ENCODE data around the gene ATP4A. TPM values are rescaled to one million over a fixed set of nuclear protein-coding genes. Genes with fewer than 3 reads are reported as not detected.

The ATP4A gene
- total and polyA plus RNA-seq, 9 of the 15 experiments (the other 6 are each of a cell fraction or from before 2014, with no cell fraction given): 0.15 TPM; not detected in 8

DNA sequence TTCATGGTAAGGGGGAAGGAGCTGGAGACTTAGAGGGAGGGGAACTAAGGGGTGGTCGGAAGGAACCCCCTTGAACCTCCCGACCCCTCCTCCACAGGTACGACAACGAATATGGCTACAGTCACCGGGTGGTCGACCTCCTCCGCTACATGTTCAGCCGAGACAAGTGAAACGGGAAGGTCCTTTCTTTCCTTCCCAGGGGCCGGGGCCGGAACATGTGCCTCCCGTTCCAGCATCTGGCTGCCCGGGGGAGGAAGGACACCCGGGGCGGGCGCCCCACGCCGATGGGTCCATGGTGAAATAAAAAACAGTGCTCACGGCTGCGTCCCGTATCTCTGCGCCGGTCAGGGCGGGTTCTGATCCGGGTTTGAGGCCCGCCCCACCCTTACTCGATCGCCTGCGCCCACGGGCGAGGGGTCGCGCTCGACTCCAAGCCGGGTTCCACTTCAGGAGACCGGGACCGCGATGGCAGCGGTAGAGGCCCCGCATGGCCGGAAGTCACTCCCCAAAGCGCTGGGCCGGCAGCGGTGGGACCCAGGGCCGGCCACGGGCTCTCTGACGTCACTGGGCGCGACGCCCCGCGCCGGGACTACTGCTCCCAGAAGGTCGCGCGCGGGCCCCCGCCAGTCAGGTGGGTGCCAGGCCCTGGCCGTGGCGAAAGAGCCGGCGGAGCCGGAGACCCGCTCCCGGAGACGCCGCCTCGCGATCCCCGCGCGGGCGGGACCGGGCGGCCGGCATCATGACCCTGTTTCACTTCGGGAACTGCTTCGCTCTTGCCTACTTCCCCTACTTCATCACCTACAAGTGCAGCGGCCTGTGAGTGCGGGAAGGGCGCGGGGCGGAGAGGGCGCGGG lies 18.2 kb downstream of the ATP4A start, which contains the start of gene TMEM147 (continued):
- no peak for TF ChIP-seq ZNF217 (CRISPR knock-in tag; IDR thresholded peaks at IDR 0.05)
- TF ChIP-seq TAF7 (tag; IDR thresholded peaks at IDR 0.05): no peak
- no peak for TF ChIP-seq JUNB (CRISPR knock-in tag; conservative IDR thresholded peaks at IDR 0.05)
- no peak for TF ChIP-seq STAT5B (CRISPR knock-in tag; IDR thresholded peaks at IDR 0.05)
- peak in 1 of 2 experiments; percentile 15; a peak in 1 of 4 replicates for TF ChIP-seq RAD21 (CRISPR knock-in tag; conservative IDR thresholded peaks at IDR 0.05 in 1 of 2, IDR thresholded peaks at IDR 0.05 in 1 of 2)
- TF ChIP-seq SIX5 (IDR thresholded peaks at IDR 0.05; ENCODE audit: borderline replicate concordance in 1 of 2, insufficient read depth in 1 of 2, low read depth in 1 of 2, low read length in 2 of 2): peak; percentile 63 to 76; a peak in 3 of 4 replicates
- TF ChIP-seq THRAP3 (IDR thresholded peaks at IDR 0.05; ENCODE audit: borderline replicate concordance): no peak
- TF ChIP-seq MIER1 (IDR thresholded peaks at IDR 0.05; ENCODE audit: low read depth): peak; percentile 40; the same call in 1 of the 2 replicates
- peak; percentile 88 to 95; a peak in 2 of 4 replicates for TF ChIP-seq SIN3A (IDR thresholded peaks at IDR 0.05; ENCODE audit: borderline replicate concordance in 2 of 2, control insufficient read depth in 1 of 2, low read depth in 2 of 2, low read length in 2 of 2)
- 0 out of 4 replicates have a peak, but pooled peaks of 1 of the 2 experiments have one; percentile 38 for TF ChIP-seq FOXA3 (CRISPR knock-in tag; conservative IDR thresholded peaks at IDR 0.05 in 1 of 2, IDR thresholded peaks at IDR 0.05 in 1 of 2)
- TF ChIP-seq ZNF699 (CRISPR knock-in tag; IDR thresholded peaks at IDR 0.05; ENCODE audit: insufficient replicate concordance): no peak
- TF ChIP-seq TAF1 (IDR thresholded peaks at IDR 0.05; ENCODE audit: control insufficient read depth, extremely low read depth, insufficient read depth, low read length, severe bottlenecking): peak; percentile 80
- TF ChIP-seq, protein P1, sequence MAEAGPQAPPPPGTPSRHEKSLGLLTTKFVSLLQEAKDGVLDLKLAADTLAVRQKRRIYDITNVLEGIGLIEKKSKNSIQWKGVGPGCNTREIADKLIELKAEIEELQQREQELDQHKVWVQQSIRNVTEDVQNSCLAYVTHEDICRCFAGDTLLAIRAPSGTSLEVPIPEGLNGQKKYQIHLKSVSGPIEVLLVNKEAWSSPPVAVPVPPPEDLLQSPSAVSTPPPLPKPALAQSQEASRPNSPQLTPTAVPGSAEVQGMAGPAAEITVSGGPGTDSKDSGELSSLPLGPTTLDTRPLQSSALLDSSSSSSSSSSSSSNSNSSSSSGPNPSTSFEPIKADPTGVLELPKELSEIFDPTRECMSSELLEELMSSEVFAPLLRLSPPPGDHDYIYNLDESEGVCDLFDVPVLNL (CRISPR knock-in tag; IDR thresholded peaks at IDR 0.05; ENCODE audit: low read depth): no peak; the same call in 1 of the 2 replicates
- no peak for TF ChIP-seq PCBP2 (IDR thresholded peaks at IDR 0.05; ENCODE audit: low read depth, low read length, poor library complexity, severe bottlenecking)
- TF ChIP-seq NR4A1 (CRISPR knock-in tag; IDR thresholded peaks at IDR 0.05): 0 out of 2 replicates have a peak, but pooled peaks have one; percentile 17
- no peak for TF ChIP-seq NR4A1 (tag; IDR thresholded peaks at IDR 0.05)
- TF ChIP-seq FUS (optimal IDR thresholded peaks at IDR 0.05; ENCODE audit: low read depth, low read length): no peak
- peak; percentile 71 for TF ChIP-seq JUND (IDR thresholded peaks at IDR 0.05; ENCODE audit: borderline replicate concordance, low read depth, low read length)
- TF ChIP-seq JUND (tag; IDR thresholded peaks at IDR 0.05; ENCODE audit: borderline replicate concordance, low read depth, low read length): no peak; the same call in 2 of the 3 replicates
- no peak for TF ChIP-seq NUFIP1 (IDR thresholded peaks at IDR 0.05; ENCODE audit: partially characterized antibody)
- TF ChIP-seq, protein P2, sequence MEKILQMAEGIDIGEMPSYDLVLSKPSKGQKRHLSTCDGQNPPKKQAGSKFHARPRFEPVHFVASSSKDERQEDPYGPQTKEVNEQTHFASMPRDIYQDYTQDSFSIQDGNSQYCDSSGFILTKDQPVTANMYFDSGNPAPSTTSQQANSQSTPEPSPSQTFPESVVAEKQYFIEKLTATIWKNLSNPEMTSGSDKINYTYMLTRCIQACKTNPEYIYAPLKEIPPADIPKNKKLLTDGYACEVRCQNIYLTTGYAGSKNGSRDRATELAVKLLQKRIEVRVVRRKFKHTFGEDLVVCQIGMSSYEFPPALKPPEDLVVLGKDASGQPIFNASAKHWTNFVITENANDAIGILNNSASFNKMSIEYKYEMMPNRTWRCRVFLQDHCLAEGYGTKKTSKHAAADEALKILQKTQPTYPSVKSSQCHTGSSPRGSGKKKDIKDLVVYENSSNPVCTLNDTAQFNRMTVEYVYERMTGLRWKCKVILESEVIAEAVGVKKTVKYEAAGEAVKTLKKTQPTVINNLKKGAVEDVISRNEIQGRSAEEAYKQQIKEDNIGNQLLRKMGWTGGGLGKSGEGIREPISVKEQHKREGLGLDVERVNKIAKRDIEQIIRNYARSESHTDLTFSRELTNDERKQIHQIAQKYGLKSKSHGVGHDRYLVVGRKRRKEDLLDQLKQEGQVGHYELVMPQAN (IDR thresholded peaks at IDR 0.05; ENCODE audit: borderline replicate concordance): peak; percentile 61
- peak; percentile 75 for TF ChIP-seq ZSCAN29 (IDR thresholded peaks at IDR 0.05)
- TF ChIP-seq NCOA4 (IDR thresholded peaks at IDR 0.05; ENCODE audit: partially characterized antibody): no peak
- TF ChIP-seq, protein P3, sequence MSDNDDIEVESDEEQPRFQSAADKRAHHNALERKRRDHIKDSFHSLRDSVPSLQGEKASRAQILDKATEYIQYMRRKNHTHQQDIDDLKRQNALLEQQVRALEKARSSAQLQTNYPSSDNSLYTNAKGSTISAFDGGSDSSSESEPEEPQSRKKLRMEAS (CRISPR knock-in tag; IDR thresholded peaks at IDR 0.05): peak; percentile 52; the same call in 1 of the 2 replicates

All from K562 (cell line).